Lower leg skin (tissue), 4 donors: ENCODE results near the gene MTA1. TPM values are rescaled to one million over a fixed set of nuclear protein-coding genes. Genes with fewer than 3 reads are reported as not detected.

Experiments used
- DNase-seq, 2 donors: peaks; one replicate each; pipeline ENCODE4 v3.0.0-alpha.2; 2019; ENCODE audit warnings: low spot score in 2 of 2
- H3K4me3 ChIP-seq: fragments of 200-600 bp; sonication (generic); 2 replicates; pipeline ENCODE4 v1.5.1; 2017; ENCODE audit warnings: mild to moderate bottlenecking, low read depth; ENCODE audit not compliant: poor library complexity, severe bottlenecking
- CTCF ChIP-seq, 3 donors: fragments of 450-650 bp; IDR thresholded peaks; one replicate each; pipeline ENCODE4 v1.5.1; 2016; ENCODE audit warnings: antibody characterized with exemption in 3 of 3, mild to moderate bottlenecking in 3 of 3, moderate library complexity in 2 of 3
- POLR2A ChIP-seq, 2 donors: fragments of 450-650 bp; IDR thresholded peaks; one replicate each; pipeline ENCODE4 v1.6.1; 2016 to 2017; ENCODE audit warnings: antibody characterized with exemption in 2 of 2, mild to moderate bottlenecking in 1 of 2, moderate library complexity in 1 of 2
- WGBS, 2 donors: methylation state at CpG; one replicate each; pipeline ENCODE4 v1.1.5; 2018; 5-methylcytosine and 5-hydroxymethylcytosine counted together
- intact Hi-C: fragments of 100-400 bp; cut with DNase I; formaldehyde crosslinking; loops from one replicate; pipeline ENCODE4 v1.15.0; 2023; ENCODE audit warnings: low total_unique reads
- total RNA-seq, 4 donors: library from RNA; depleted of rRNA; stranded (reverse); fragments of >200 nt; gene quantifications; one replicate each; pipeline ENCODE4 v1.1.0, GENCODE V29; 2016

MTA1 gene
- total RNA-seq, 4 donors from 2014 or later = 39.3 to 56.7 (median 46.4) TPM

DNA sequence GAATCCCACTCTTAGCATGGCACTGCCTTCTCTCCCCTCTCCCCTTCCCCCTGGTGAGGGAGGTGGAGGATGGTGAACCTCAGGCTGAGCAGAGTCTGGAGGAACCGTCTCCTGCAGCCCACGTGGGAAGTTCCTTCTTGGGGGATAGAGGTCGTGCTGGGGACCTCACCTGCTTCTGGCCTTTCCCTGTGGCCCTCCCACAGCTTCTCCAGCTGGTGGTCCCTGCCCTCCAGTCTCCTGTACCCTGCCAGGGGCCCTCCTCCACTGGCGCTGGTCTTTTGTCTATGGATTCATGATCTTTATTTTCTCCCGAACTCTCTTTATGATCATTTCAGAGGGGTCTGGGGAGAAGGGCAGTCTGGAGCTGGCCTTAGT is 9.0 kb upstream of the MTA1 start:
- intact Hi-C loops = no loop called here
- no peak overlapping the region for H3K4me3 ChIP-seq
- TF ChIP-seq POLR2A (IDR thresholded peaks at IDR 0.05) (no peak), CTCF (IDR thresholded peaks at IDR 0.05) (no peak)
- 58 to 59% methylated on average over 5 of the region's 5 CpGs for WGBS, 2 donors
- no peak for DNase-seq

GRCh38 chr14:105411017-105411941 is 8.3 kb upstream of the MTA1 start:
- 19 to 21% methylated on average over 26 to 35 of the region's 86 CpGs for WGBS, 2 donors
- TF ChIP-seq POLR2A (IDR thresholded peaks at IDR 0.05) (no peak), CTCF (IDR thresholded peaks at IDR 0.05) (no peak)
- intact Hi-C loops = no loop called here
- no peak overlapping the region for H3K4me3 ChIP-seq
- peak in 1 of 2 donors; percentile 12 for DNase-seq

- 83% methylated on average over 15 to 17 of the region's 17 CpGs for WGBS, 2 donors
- no peak overlapping the region for H3K4me3 ChIP-seq
- intact Hi-C loops = no loop called here
- TF ChIP-seq POLR2A (IDR thresholded peaks at IDR 0.05) = no peak
- no peak for TF ChIP-seq CTCF (IDR thresholded peaks at IDR 0.05)
- no peak for DNase-seq
Observed at GRCh38 chr14:105411985-105412770, 7.4 kb upstream of the MTA1 start.

DNA sequence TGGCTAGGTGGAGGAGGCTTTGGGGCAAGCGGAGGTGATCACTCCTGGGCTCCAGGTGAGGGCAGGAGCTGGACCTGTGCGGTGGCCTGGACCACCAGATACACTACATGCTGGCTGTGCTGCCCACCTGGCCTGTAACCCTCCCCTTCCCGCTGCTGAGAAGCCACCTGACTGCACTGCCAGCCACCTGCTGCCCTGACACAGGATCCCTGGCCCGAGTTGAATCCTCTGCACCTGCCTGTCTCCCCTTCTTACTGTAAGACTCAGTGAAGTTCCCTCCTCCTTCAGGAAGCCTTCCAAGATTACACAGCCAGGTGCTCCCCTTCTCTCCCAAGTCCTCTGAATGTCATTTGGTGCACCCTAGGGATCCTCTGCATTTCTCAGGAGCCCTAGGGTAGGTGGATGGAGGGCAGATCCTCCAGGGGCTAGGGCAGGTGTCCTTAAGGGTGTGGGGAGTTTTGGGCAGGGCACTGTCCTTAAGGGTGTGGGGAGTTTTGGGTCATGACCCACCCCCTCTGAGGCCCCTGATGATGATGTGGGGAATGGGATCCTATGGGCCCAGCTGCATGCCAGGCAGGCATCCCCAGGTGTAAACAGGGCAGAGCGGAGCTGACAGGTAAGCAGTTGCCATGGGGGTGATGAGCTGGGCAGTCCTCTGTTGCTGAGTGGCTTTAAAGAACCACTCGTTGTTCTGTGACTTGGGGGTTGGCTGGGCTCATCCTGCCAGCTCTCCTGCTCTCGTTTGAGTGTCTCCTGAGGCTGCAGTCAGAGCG is 6.7 kb upstream of the MTA1 start:
- 85 to 90% methylated on average over 7 to 8 of the region's 8 CpGs for WGBS, 2 donors
- no peak for DNase-seq
- H3K4me3 ChIP-seq = no peak overlapping the region
- intact Hi-C loops = no loop called here
- no peak for TF ChIP-seq POLR2A (IDR thresholded peaks at IDR 0.05)
- TF ChIP-seq CTCF (IDR thresholded peaks at IDR 0.05) = no peak

GRCh38 chr14:105413544-105413886 is 6.1 kb upstream of the MTA1 start:
- no peak for DNase-seq
- H3K4me3 ChIP-seq = no peak overlapping the region
- TF ChIP-seq POLR2A (IDR thresholded peaks at IDR 0.05) = no peak
- no peak for TF ChIP-seq CTCF (IDR thresholded peaks at IDR 0.05)
- WGBS, 2 donors = 80 to 83% methylated on average over 2 of the region's 2 CpGs
- intact Hi-C loops = no loop called here
